ENCODE data around the gene ZNF668.

Gene ZNF668

GRCh38 chr16:31113121-31114120 lies 39.4 kb upstream of the ZNF668 start:
- no peak overlapping the region for H3K4me3 ChIP-seq (ENCODE audit: low read depth, low read length)
- no peak for TF ChIP-seq CTCF (conservative IDR thresholded peaks at IDR 0.05; ENCODE audit: low read depth, low read length)
- DNase-seq (ENCODE audit: low read depth), result no peak

GRCh38 chr16:31112711-31113110 lies 38.7 kb upstream of the ZNF668 start:
- DNase-seq (ENCODE audit: low read depth), result no peak
- TF ChIP-seq CTCF (conservative IDR thresholded peaks at IDR 0.05; ENCODE audit: low read depth, low read length), result no peak
- H3K4me3 ChIP-seq (ENCODE audit: low read depth, low read length), result no peak overlapping the region

- no peak for DNase-seq (ENCODE audit: low read depth)
- no peak overlapping the region for H3K4me3 ChIP-seq (ENCODE audit: low read depth, low read length)
- TF ChIP-seq CTCF (conservative IDR thresholded peaks at IDR 0.05; ENCODE audit: low read depth, low read length), result no peak
These were observed 37.9 kb upstream of the ZNF668 start for GRCh38 chr16:31111881-31112466.

- DNase-seq (ENCODE audit: low read depth), result no peak
These were observed 36.3 kb upstream of the ZNF668 start for GRCh38 chr16:31110106-31111034.

GRCh38 chr16:31109622-31110021 lies 35.6 kb upstream of the ZNF668 start:
- H3K4me3 ChIP-seq (ENCODE audit: low read depth, low read length), result no peak overlapping the region
- DNase-seq (ENCODE audit: low read depth), result no peak
- no peak for TF ChIP-seq CTCF (conservative IDR thresholded peaks at IDR 0.05; ENCODE audit: low read depth, low read length)

More at GRCh38 chr16:31110106-31111034, 36.3 kb upstream of the ZNF668 start:
- TF ChIP-seq CTCF (conservative IDR thresholded peaks at IDR 0.05; ENCODE audit: low read depth, low read length), result no peak
- H3K4me3 ChIP-seq (ENCODE audit: low read depth, low read length), result no peak overlapping the region

- DNase-seq (ENCODE audit: low read depth), result no peak
- H3K4me3 ChIP-seq (ENCODE audit: low read depth, low read length), result peak overlapping the region; percentile 90
- TF ChIP-seq CTCF (conservative IDR thresholded peaks at IDR 0.05; ENCODE audit: low read depth, low read length), result no peak
These were observed 34.9 kb upstream of the ZNF668 start for GRCh38 chr16:31108794-31109558.

All from choroid plexus epithelial cell (primary cell).